Measurements from ENCODE around the gene RGS1. TPM values are rescaled to one million over a fixed set of nuclear protein-coding genes. Genes with fewer than 3 reads are reported as not detected.

The RGS1 gene
- total RNA-seq, 2 experiments from 2014 or later: 0.79 TPM; not detected in 1

DNA sequence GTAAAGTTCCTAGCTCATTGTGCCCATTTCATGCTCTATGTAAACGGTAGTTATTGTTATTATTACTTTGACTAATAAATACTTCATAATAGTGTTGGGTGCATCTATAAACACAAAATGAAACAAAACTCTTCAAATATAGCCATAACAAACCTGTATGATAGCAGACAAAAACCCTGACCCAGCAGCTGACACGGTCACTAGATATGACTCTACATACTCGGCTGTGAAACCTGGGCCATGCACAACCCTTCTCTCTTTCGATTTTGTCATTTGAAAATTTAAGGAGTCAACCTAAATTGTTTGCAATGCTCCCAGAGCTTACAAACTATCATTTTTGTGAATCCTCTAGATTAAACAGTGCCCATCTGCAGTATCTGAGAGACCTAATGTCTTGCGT lies 52.3 kb downstream of the RGS1 start:
- ChIA-PET CTCF (ENCODE audit: unreplicated experiment) (interaction anchor here (0.6 to 1.1 kb wide), 2 partner anchors 11 to 12 kb away, joined by 3 read pairs; no protein-coding TSS in a partner anchor), POLR2A (interaction anchor here (0.9 to 9.7 kb wide), 18 partner anchors 11 to 472 kb away, joined by 3 to 211 read pairs (median 6); partner anchors contain the start of genes RGS13, RGS2, RO60 and UCHL5)
- no peak for TF ChIP-seq EZH2phosphoT487 (IDR thresholded peaks at IDR 0.05; ENCODE audit: borderline replicate concordance, low read depth, low read length)
- peak overlapping the region; percentile 66 for H3K4me3 ChIP-seq (ENCODE audit: low read depth, low read length, poor library complexity, severe bottlenecking)
- intact Hi-C loops (cut with micrococcal nuclease; ENCODE audit: unreplicated experiment): loop anchor here (1.0 kb wide), 1 partner anchor 8 kb away; the partner anchor contains the start of gene RGS13
- peaks cover 49% of the 10 kb centered on the region; the same call in 1 of the 2 replicates for H3K79me2 ChIP-seq (ENCODE audit: insufficient read depth, low read depth, low read length)
- BruUV-seq (replicated peaks): no TSS peak
- H2AFZ ChIP-seq (ENCODE audit: low read length): peak overlapping the region; percentile 61; the same call in 1 of the 2 replicates
- peaks cover 2% of the 10 kb centered on the region; the same call in 1 of the 2 replicates for H3K36me3 ChIP-seq (ENCODE audit: insufficient read depth, low read length)
- peak overlapping the region; percentile 85 for H3K4me2 ChIP-seq (ENCODE audit: low read length)
- no peaks in the 10 kb centered on the region; the same call in 1 of the 2 replicates for H3K9me3 ChIP-seq (ENCODE audit: low read length)
- peak; percentile 46 for DNase-seq (ENCODE audit: low spot score)
- H3K27ac ChIP-seq (ENCODE audit: low read depth, low read length, poor library complexity, severe bottlenecking): peak overlapping the region; percentile 100
- H4K20me1 ChIP-seq (ENCODE audit: insufficient read depth, low read length): no peaks in the 10 kb centered on the region
- no peaks in the 10 kb centered on the region for H3K9me2 ChIP-seq (ENCODE audit: insufficient read depth, low read length)
- peaks cover 80% of the 10 kb centered on the region for H3K4me1 ChIP-seq (ENCODE audit: insufficient read depth, low read length, poor library complexity, severe bottlenecking)

DNA sequence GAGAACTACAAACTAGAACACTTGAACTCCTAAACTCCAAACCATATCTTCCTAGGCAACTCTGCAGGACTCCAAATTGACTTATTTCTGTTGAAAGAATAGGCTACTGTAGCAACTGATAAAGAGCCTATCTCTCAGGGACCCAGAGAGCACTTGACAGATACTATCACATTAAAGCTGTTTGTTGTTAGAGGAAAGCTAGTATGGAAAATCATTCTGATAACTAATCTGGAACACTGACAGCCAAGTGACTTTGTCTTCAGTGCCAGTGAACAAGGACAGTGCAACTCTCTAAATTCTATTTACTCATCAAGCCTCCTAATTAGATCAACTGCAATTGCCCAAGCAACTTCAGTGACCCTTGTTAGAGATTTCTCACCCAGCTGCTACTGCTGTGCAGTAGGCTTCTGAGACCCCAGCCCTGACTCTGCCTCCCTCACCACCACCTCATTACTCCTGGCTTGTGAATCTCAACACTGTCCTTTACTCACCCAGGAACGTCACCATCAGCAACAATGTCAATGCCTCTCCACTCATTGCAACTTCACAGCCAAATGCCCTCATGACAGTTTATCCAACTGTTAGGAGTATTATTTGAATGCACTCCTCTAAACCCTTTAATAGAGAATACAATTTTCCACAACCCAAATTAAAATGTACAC lies 53.0 kb downstream of the RGS1 start:
- DNase-seq (ENCODE audit: low spot score): no peak
- no peaks in the 10 kb centered on the region for H4K20me1 ChIP-seq (ENCODE audit: insufficient read depth, low read length)
- H3K4me2 ChIP-seq (ENCODE audit: low read length): peak overlapping the region; percentile 85
- peaks cover 86% of the 10 kb centered on the region for H3K4me1 ChIP-seq (ENCODE audit: insufficient read depth, low read length, poor library complexity, severe bottlenecking)
- H3K27ac ChIP-seq (ENCODE audit: low read depth, low read length, poor library complexity, severe bottlenecking): peak overlapping the region; percentile 100
- no peak for TF ChIP-seq EZH2phosphoT487 (IDR thresholded peaks at IDR 0.05; ENCODE audit: borderline replicate concordance, low read depth, low read length)
- no peaks in the 10 kb centered on the region; the same call in 1 of the 2 replicates for H3K9me3 ChIP-seq (ENCODE audit: low read length)
- peak overlapping the region; percentile 61; the same call in 1 of the 2 replicates for H2AFZ ChIP-seq (ENCODE audit: low read length)
- POLR2A ChIA-PET: interaction anchor here (0.8 to 9.7 kb wide), 17 partner anchors 10 to 476 kb away, joined by 3 to 211 read pairs (median 7); partner anchors contain the start of genes RGS13, RGS2, RO60 and UCHL5
- no peaks in the 10 kb centered on the region for H3K9me2 ChIP-seq (ENCODE audit: insufficient read depth, low read length)
- BruUV-seq (replicated peaks): no TSS peak
- H3K79me2 ChIP-seq (ENCODE audit: insufficient read depth, low read depth, low read length): peaks cover 53% of the 10 kb centered on the region; the same call in 1 of the 2 replicates
- intact Hi-C loops (cut with micrococcal nuclease; ENCODE audit: unreplicated experiment): loop anchor here (1.0 kb wide), 1 partner anchor 8 kb away; the partner anchor contains the start of gene RGS13
- peak overlapping the region; percentile 66 for H3K4me3 ChIP-seq (ENCODE audit: low read depth, low read length, poor library complexity, severe bottlenecking)
- CTCF ChIA-PET (ENCODE audit: unreplicated experiment): interaction anchor here (0.6 to 1.1 kb wide), 3 partner anchors 11 to 12 kb away, joined by 3 read pairs; no protein-coding TSS in a partner anchor
- peaks cover 2% of the 10 kb centered on the region; the same call in 1 of the 2 replicates for H3K36me3 ChIP-seq (ENCODE audit: insufficient read depth, low read length)

DNA sequence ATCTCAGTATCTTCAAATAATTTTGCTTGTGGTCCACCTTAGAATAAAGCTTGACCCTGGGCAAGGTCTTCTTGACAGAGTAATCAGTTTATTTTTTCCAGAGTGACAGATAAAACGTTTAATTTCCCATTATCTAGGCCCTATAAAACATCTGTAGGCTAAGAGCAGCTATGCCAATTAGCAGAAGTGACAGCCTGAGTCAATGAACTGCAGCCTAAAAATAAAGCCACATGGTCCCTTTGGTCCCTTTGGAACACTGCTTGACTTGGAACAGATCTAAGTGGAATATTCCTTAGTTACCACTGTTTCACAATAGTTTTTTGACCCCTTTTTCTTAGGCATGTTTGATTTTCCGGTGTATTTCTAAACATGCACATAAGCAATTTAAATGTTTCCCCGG lies 54.0 kb downstream of the RGS1 start:
- intact Hi-C loops (cut with micrococcal nuclease; ENCODE audit: unreplicated experiment): loop anchor here (10.0 kb wide), 2 partner anchors 1595 to 1655 kb away; no protein-coding TSS in a partner anchor
- no peak for DNase-seq (ENCODE audit: low spot score)
- Histone ChIP-seq H3K4me1 (ENCODE audit: insufficient read depth, low read length, poor library complexity, severe bottlenecking) (peaks cover 97% of the 10 kb centered on the region), H3K9me3 (ENCODE audit: low read length) (no peaks in the 10 kb centered on the region; the same call in 1 of the 2 replicates), H2AFZ (ENCODE audit: low read length) (peak overlapping the region; percentile 61), H3K4me2 (ENCODE audit: low read length) (peak overlapping the region; percentile 85), H3K79me2 (ENCODE audit: insufficient read depth, low read depth, low read length) (peaks cover 64% of the 10 kb centered on the region; the same call in 1 of the 2 replicates), H3K9me2 (ENCODE audit: insufficient read depth, low read length) (no peaks in the 10 kb centered on the region), H3K27ac (ENCODE audit: low read depth, low read length, poor library complexity, severe bottlenecking) (peak overlapping the region; percentile 100), H3K4me3 (ENCODE audit: low read depth, low read length, poor library complexity, severe bottlenecking) (peak overlapping the region; percentile 34), H4K20me1 (ENCODE audit: insufficient read depth, low read length) (no peaks in the 10 kb centered on the region), H3K36me3 (ENCODE audit: insufficient read depth, low read length) (0 out of 2 replicates have a peak, but pooled peaks cover 2% of the 10 kb centered on the region)
- POLR2A ChIA-PET: interaction anchor here (0.6 to 9.7 kb wide), 10 partner anchors 9 to 513 kb away, joined by 3 to 211 read pairs (median 6); partner anchors contain the start of genes RGS13, RO60 and UCHL5
- no peak for TF ChIP-seq EZH2phosphoT487 (IDR thresholded peaks at IDR 0.05; ENCODE audit: borderline replicate concordance, low read depth, low read length)
- TF ChIP-seq, protein P1, sequence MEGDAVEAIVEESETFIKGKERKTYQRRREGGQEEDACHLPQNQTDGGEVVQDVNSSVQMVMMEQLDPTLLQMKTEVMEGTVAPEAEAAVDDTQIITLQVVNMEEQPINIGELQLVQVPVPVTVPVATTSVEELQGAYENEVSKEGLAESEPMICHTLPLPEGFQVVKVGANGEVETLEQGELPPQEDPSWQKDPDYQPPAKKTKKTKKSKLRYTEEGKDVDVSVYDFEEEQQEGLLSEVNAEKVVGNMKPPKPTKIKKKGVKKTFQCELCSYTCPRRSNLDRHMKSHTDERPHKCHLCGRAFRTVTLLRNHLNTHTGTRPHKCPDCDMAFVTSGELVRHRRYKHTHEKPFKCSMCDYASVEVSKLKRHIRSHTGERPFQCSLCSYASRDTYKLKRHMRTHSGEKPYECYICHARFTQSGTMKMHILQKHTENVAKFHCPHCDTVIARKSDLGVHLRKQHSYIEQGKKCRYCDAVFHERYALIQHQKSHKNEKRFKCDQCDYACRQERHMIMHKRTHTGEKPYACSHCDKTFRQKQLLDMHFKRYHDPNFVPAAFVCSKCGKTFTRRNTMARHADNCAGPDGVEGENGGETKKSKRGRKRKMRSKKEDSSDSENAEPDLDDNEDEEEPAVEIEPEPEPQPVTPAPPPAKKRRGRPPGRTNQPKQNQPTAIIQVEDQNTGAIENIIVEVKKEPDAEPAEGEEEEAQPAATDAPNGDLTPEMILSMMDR (conservative IDR thresholded peaks at IDR 0.05; ENCODE audit: low read length): no peak
- no TSS peak for BruUV-seq (replicated peaks)
- CTCF ChIA-PET (ENCODE audit: unreplicated experiment): interaction anchor here (1.0 kb wide), 1 partner anchor 10 kb away, joined by 3 read pairs; no protein-coding TSS in a partner anchor

Other genes starting within 250 kb of the RGS1 start
- gene RGS13, start 60.4 kb downstream of the RGS1 start, total RNA-seq (2014; rRNA removed; shearing (Covaris generic)): 80.4 and 83.0 TPM in 2 replicates
- 214 and 245 TPM in 2 replicates for gene RGS13, start 60.4 kb downstream of the RGS1 start, total RNA-seq (2022)
- gene RGS2, start 233.3 kb downstream of the RGS1 start, total RNA-seq (2014; rRNA removed; shearing (Covaris generic)): 26.5 and 27.6 TPM in 2 replicates
- 12.5 and 13.6 TPM in 2 replicates for gene RGS2, start 233.3 kb downstream of the RGS1 start, total RNA-seq (2022)

Measured in OCI-LY7 (cell line).